GM10266 (cell line): ENCODE results near the gene ABCC8.

Experiments
- DNase-seq: peaks from one replicate; pipeline ENCODE4 v3.0.0; 2012; ENCODE audit errors: extremely low spot score
- CTCF ChIP-seq: IDR thresholded peaks from 2 replicates; pipeline ENCODE4 v1.5.1; 2012; ENCODE audit warnings: mild to moderate bottlenecking, low read depth; ENCODE audit not compliant: control insufficient read depth, insufficient read depth; ENCODE audit errors: missing control alignments

Gene ABCC8

GRCh38 chr11:17460406-17460805, 16.2 kb downstream of the ABCC8 start:
- no peak for DNase-seq
- no peak for TF ChIP-seq CTCF

GRCh38 chr11:17459236-17459896, 17.3 kb downstream of the ABCC8 start:
- DNase-seq: no peak
- no peak for TF ChIP-seq CTCF

- no peak for TF ChIP-seq CTCF
Measured at GRCh38 chr11:17458268-17458667, 18.4 kb downstream of the ABCC8 start.

GRCh38 chr11:17457396-17458173, 19.1 kb downstream of the ABCC8 start:
- no peak for TF ChIP-seq CTCF
- DNase-seq: no peak

More at GRCh38 chr11:17458268-17458667, 18.4 kb downstream of the ABCC8 start:
- no peak for DNase-seq

- no peak for TF ChIP-seq CTCF
Measured at GRCh38 chr11:17452668-17453067, 24.0 kb downstream of the ABCC8 start.

GRCh38 chr11:17449158-17449557, 27.5 kb downstream of the ABCC8 start:
- no peak for TF ChIP-seq CTCF
- no peak for DNase-seq

More at GRCh38 chr11:17452668-17453067, 24.0 kb downstream of the ABCC8 start:
- no peak for DNase-seq

- TF ChIP-seq CTCF: no peak
- no peak for DNase-seq
Measured at GRCh38 chr11:17446482-17446881, 30.2 kb downstream of the ABCC8 start.
